GM06990 (cell line): ENCODE results near the gene IFT88.
A peak's percentile ranks its signal among the peaks of the same experiment; 100 is the strongest.

ENCODE experiments used
- DNase-seq: peaks from one replicate; pipeline ENCODE4 v3.0.0-alpha.2; 2011; ENCODE audit not compliant: insufficient read length; ENCODE audit errors: extremely low read depth
- H3K27me3 ChIP-seq: replicated peaks from 2 replicates; pipeline ENCODE4 v1.6.0; 2011; ENCODE audit warnings: low read length; ENCODE audit not compliant: control insufficient read depth, insufficient read depth
- H3K36me3 ChIP-seq: 2 replicates; pipeline ENCODE4 v1.5.1; 2011; ENCODE audit warnings: low read length; ENCODE audit not compliant: control insufficient read depth, insufficient read depth
- H3K4me3 ChIP-seq: replicated peaks from 2 replicates; pipeline ENCODE4 v1.5.1; 2011; ENCODE audit warnings: low read depth, mild to moderate bottlenecking, control low read depth, low read length
- TF ChIP-seq, protein P1 (sequence below): IDR thresholded peaks from 2 replicates; pipeline ENCODE4 v1.5.1; 2011; ENCODE audit warnings: low read length, control low read depth, mild to moderate bottlenecking, inconsistent platforms; ENCODE audit not compliant: insufficient read depth, poor library complexity, severe bottlenecking

Gene IFT88

DNA sequence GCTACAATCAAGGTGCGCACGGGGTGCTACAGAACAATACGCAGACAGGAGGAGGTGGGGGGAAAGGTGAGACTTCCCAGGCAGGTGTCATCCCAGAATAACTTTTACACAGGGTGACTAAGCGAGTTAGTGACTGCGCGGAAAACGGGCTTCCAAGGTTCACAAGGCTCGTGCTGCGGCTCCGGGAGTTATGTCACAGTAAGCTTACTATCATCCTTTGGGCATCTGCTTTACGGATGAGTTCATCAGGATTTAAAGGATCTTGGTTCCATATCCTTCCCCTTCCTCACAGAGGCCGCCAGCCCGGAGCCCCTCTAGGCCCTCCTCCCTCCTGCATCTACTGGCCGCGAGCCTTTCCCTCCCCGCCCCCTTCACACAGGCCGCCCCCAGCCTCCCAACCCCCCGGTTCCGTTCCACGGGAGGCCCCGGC is 474 bp upstream of the IFT88 start:
- H3K27me3 ChIP-seq = no peaks in the 10 kb centered on the region
- TF ChIP-seq, protein P1, sequence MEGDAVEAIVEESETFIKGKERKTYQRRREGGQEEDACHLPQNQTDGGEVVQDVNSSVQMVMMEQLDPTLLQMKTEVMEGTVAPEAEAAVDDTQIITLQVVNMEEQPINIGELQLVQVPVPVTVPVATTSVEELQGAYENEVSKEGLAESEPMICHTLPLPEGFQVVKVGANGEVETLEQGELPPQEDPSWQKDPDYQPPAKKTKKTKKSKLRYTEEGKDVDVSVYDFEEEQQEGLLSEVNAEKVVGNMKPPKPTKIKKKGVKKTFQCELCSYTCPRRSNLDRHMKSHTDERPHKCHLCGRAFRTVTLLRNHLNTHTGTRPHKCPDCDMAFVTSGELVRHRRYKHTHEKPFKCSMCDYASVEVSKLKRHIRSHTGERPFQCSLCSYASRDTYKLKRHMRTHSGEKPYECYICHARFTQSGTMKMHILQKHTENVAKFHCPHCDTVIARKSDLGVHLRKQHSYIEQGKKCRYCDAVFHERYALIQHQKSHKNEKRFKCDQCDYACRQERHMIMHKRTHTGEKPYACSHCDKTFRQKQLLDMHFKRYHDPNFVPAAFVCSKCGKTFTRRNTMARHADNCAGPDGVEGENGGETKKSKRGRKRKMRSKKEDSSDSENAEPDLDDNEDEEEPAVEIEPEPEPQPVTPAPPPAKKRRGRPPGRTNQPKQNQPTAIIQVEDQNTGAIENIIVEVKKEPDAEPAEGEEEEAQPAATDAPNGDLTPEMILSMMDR = no peak
- H3K36me3 ChIP-seq = no peaks in the 10 kb centered on the region
- DNase-seq = no peak
- peak overlapping the region; percentile 79 for H3K4me3 ChIP-seq

DNA sequence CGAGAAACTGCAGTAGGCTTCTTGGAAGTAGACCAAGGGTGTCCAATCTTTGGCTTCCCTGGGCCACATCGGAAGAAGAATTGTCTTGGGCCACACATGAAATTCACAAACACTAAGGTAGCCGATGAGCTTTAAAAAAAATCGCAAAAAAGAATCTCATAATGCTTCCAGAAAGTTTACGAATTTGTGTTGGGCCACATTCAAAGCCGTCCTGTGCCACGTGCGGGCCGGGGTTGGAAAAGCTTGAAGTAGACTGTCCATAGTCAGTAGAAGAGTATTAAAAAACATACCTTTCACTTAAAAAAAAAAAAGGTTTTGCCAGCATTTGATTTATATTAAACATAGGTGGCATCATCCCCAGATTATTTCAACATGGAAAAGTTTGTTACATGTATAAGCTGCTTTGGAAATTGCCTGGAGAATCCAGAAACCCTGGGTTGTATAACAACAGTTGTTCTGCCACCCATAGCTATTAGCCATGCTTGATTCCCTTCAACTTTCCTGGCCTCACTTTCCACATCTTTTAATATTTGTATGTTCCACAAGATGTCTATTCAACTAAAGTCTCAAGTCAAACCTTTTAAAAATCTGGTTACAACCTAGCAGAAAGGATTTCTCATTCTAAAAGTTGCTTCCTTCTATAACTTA is 1.0 kb downstream of the IFT88 start:
- TF ChIP-seq, protein P1 = no peak
- Histone ChIP-seq H3K27me3 (no peaks in the 10 kb centered on the region), H3K4me3 (peak overlapping the region; percentile 79), H3K36me3 (no peaks in the 10 kb centered on the region)
- no peak for DNase-seq

DNA sequence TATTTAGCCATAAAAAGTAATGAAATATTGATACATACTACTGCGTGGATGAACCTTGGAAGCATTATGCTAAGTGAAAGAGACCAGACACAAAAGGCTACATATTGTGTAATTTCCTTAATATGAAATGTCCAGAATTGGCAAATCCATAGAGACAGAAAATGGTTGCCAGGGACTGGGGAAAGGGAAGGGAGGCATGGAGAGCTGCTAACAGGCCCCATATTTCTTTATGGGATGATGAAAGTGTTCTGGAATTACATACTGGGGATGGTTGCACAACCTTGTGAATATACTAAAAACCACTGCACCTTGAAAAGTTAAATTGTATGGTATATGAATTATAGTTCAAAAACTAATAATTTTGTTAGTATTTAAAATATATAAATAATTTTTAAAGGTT is 3.6 kb downstream of the IFT88 start:
- TF ChIP-seq, protein P1 = no peak
- H3K4me3 ChIP-seq = no peak overlapping the region
- DNase-seq = no peak
- no peaks in the 10 kb centered on the region for H3K27me3 ChIP-seq
- no peaks in the 10 kb centered on the region for H3K36me3 ChIP-seq

DNA sequence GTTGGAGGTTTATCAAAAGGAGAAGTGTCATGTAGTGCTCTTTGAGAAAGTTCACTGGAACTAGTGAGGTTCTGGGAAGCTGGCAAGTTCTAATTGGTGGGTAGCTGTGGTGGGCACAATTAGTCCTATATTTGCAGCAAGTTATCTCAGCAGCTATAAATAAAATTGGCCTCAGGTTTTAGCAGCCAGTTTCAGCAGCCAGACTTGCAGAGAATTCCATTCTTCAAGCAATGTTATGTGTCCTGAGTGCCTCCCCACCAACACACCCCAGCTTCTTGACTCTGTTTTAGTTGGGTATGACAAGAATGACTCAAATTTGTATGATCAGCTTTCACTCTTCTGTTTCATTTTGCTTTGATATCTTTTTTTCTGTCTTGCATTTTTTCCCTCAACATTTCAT is 4.7 kb downstream of the IFT88 start:
- no peak for DNase-seq
- TF ChIP-seq, protein P1 = no peak
- Histone ChIP-seq H3K27me3 (no peaks in the 10 kb centered on the region), H3K4me3 (no peak overlapping the region), H3K36me3 (no peaks in the 10 kb centered on the region)

DNA sequence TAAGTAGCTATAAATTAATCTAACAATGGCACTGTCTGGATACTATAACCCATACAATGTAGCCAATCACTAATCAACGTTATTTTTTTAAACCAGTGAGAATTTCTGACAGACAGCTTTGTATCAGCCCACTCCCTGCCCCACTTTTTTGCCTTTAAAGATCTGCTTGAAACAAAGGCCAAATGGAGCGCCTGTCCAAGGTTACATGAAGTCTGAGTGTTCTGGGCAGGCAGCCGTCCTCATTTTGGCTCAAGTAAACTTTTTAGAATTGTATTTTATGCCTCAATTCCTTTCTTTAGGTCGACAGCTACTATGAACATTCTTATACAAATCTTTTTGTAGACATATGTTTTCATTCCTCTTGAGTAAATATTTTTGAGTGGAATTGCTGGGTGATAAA is 6.2 kb downstream of the IFT88 start:
- Histone ChIP-seq H3K4me3 (no peak overlapping the region), H3K27me3 (no peaks in the 10 kb centered on the region), H3K36me3 (no peaks in the 10 kb centered on the region)
- TF ChIP-seq, protein P1 = no peak
- DNase-seq = no peak

DNA sequence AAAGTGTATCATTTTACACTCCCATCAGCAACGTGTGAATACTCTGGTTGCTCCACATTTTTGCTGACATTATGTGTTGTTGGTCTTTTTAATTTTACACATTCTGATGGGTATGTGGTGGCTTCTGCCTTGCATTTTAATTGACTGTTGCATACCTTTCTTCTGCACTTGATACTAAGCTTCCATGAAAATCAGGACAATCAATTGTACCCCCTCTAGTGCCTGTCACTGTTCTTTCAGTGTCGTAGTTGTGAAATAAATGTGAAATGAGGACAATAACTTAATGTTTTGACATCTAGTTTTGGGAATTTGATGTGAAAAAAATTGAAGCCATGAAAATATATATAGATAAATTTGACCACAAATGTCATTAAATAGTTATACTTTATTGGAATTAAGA is 6.7 kb downstream of the IFT88 start:
- Histone ChIP-seq H3K27me3 (no peaks in the 10 kb centered on the region), H3K4me3 (no peak overlapping the region), H3K36me3 (no peaks in the 10 kb centered on the region)
- TF ChIP-seq, protein P1 = no peak
- no peak for DNase-seq
